GM18502 (cell line): ENCODE data around the gene PDGFA.

Experiments
- ATAC-seq: cut with Tn5 transposase; IDR thresholded peaks from one replicate; pipeline ENCODE4 v1.9.1; 2021; ENCODE audit warnings: mild to moderate bottlenecking; ENCODE audit not compliant: unreplicated experiment, poor library complexity

The PDGFA gene

GRCh38 chr7:464454-465401, 54.9 kb downstream of the PDGFA start:
- no peak for ATAC-seq

GRCh38 chr7:463817-464453, 55.7 kb downstream of the PDGFA start:
- no peak for ATAC-seq

GRCh38 chr7:463362-463781, 56.3 kb downstream of the PDGFA start:
- ATAC-seq = no peak

- ATAC-seq = no peak
These were observed 57.2 kb downstream of the PDGFA start for GRCh38 chr7:462173-463103.

GRCh38 chr7:461453-462172, 58.0 kb downstream of the PDGFA start:
- no peak for ATAC-seq

- no peak for ATAC-seq
These were observed 58.6 kb downstream of the PDGFA start for GRCh38 chr7:461117-461452.

DNA sequence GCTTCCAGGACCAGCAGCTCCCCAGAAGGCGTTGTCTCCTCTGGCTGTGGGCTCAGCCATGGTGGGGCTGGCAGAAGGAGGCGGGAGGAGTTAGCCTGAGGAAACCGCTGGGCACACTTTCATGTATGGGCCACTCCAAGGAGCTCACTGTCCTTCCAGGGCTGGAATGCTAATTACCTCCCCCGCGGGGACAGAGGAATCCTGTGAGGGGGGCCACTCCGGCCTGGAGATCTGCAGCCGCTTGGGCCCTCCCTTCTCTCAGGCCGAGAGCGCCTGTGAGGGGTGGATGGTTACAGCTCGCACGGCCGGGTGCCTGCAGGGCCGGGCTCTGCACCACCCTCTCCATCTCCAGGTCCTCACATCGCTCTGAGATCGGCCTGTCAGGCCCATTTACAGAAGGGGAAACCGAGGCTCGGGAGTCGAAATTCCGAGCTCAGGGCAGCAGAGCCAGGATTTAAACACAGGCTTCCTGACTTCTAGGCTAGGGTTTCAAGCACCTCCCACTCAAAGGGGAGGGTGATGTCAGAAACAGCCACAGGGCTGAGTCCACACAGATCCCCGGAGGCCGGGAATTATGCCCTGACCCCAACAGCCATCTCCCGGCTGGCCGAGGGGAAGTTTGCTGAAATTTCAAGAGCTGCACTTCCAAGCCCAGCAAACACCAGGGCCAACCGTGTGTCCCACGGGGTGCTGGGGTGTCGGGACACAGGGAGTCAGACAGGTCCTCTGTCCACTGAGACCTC, 59.1 kb downstream of the PDGFA start:
- no peak for ATAC-seq

GRCh38 chr7:459584-460373, 59.9 kb downstream of the PDGFA start:
- ATAC-seq = no peak

- ATAC-seq = no peak
These were observed 61.0 kb downstream of the PDGFA start for GRCh38 chr7:458511-459245.

- ATAC-seq = no peak
These were observed 61.7 kb downstream of the PDGFA start for GRCh38 chr7:457814-458510.

DNA sequence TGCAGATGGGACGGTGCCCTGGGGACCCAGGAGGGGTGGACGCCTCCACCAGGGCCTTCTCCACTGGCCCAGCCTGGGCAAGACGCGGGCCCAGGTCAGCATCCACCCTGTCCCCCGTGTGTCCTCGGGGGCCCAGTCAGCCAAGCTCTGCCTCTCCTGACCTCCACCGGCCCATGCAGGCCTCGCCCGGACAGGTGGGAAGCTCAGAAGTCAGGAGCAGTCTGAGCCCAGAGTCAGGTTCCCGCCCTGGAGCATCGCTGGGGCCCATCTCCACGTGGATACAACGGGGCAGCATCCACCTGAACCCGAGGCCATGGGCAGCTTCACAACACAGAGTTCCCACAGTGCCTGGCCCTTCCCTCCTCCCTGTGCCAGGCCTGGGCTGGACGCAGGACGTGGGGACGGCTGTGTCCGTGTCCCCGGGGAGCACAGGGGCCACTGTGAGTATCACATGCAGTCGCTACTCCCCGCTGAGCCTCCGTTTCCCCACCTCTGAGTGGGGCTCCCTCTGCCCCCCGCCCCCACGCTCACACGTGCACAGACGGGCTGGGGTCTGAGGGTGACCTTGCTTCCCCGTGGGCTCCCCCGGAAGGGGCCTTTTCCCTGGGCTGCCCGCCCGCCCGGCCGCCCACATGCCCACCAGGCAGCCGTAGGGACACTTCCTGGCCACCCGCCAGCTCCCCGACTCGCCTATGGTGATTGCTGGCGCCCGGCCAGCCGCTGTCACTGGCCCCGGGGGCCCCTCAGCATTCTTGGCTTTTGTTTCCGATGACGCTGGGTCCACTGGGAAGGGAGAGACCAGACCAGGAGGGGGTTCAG, 64.3 kb downstream of the PDGFA start:
- ATAC-seq = no peak

DNA sequence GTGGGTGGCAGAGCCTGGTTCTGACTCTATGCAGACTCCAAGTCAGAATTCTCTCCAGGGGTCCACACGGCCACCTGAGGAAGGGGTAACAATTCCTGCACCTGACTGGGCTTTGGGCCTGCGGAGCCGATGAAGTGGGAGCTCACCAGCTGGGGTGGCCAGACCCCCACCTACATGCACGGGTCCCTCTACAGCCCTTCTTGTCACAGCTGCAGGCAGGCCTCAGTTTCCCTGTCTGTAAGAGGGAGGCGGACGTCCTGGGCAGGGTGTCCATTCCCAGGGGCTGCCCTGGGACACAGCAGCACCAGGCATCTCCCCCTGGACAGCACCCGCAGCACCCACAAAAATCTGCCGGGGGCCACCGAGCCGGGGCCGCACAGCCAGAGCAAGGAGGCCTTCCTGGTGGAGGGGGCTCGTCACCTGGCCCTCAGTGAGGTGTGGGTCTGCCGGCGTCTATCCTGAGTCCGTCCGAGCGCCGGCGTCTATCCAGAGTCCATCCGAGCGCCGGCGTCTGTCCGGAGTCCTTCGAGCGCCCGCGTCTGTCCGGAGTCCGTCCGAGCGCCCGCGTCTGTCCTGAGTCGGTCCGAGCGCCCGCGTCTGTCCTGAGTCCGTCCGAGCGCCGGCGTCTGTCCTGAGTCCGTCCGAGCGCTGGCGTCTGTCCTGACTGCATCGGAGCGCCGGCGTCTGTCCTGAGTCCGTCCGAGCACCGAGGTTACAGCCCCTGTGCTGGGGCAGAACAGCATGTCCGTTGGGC, 65.1 kb downstream of the PDGFA start:
- no peak for ATAC-seq

- ATAC-seq = no peak
These were observed 65.9 kb downstream of the PDGFA start for GRCh38 chr7:453597-454306.

DNA sequence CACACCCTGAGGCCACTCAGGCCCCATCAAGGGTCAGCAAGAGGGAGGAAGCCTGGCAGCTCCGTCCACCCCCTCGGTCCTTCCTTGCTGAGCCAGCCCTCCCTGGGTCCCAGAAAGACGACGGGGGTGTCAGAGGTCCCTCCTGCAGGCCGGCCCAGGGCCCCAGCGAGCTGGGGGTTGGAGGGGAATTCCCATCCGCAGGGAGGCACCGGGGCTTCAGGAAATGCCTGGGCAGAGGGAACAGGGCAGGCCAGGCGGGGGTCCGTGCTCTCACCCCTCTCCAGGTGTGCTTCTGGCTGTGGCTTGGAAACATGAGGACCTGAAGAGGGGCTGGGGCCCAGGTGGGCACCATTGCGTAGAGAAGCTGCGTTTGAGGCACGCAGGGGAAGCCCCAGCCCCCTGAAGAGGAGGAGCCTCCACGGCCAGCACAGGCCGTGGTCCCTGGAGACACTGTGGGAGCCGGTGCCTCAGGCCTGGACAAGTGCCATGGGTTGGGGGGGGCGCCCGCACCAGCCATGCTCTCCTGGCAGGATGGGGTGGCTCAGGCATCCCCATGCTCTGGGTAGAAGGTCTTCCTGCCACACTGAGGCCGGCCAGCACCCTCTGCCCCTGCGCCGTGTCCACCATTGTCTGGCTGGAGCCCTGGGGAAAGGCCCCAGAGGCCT, 66.7 kb downstream of the PDGFA start:
- no peak for ATAC-seq
